ENCODE results near the gene TP53BP2.

Gene TP53BP2

GRCh38 chr1:223793716-223794115 lies 52.0 kb downstream of the TP53BP2 start:
- Histone ChIP-seq H3K27me3 (ENCODE audit: insufficient read depth, low read length, poor library complexity, severe bottlenecking) (no peaks in the 10 kb centered on the region), H4K20me1 (ENCODE audit: insufficient read depth, low read length, poor library complexity, severe bottlenecking) (no peaks in the 10 kb centered on the region), H3K9me2 (replicated peaks; ENCODE audit: low read depth, low read length) (no peaks in the 10 kb centered on the region), H3K4me1 (ENCODE audit: insufficient read depth, low read length, poor library complexity, severe bottlenecking) (no peaks in the 10 kb centered on the region), H3K9me3 (ENCODE audit: insufficient read depth, low read depth, low read length) (no peaks in the 10 kb centered on the region), H3K9ac (ENCODE audit: low read depth, low read length, poor library complexity, severe bottlenecking) (no peak overlapping the region), H3K36me3 (ENCODE audit: insufficient read depth, low read length) (peaks cover 66% of the 10 kb centered on the region; the same call in 1 of the 2 replicates), H2AFZ (ENCODE audit: low read length) (no peak overlapping the region), H3K4me3 (ENCODE audit: low read length, poor library complexity, severe bottlenecking) (no peak overlapping the region), H3K4me2 (ENCODE audit: low read depth, low read length, poor library complexity, severe bottlenecking) (no peak overlapping the region), H3K79me2 (ENCODE audit: insufficient read depth, low read length) (no peaks in the 10 kb centered on the region), H3F3A (ENCODE audit: low read depth) (no peaks in the 10 kb centered on the region)
- TF ChIP-seq, protein P1, sequence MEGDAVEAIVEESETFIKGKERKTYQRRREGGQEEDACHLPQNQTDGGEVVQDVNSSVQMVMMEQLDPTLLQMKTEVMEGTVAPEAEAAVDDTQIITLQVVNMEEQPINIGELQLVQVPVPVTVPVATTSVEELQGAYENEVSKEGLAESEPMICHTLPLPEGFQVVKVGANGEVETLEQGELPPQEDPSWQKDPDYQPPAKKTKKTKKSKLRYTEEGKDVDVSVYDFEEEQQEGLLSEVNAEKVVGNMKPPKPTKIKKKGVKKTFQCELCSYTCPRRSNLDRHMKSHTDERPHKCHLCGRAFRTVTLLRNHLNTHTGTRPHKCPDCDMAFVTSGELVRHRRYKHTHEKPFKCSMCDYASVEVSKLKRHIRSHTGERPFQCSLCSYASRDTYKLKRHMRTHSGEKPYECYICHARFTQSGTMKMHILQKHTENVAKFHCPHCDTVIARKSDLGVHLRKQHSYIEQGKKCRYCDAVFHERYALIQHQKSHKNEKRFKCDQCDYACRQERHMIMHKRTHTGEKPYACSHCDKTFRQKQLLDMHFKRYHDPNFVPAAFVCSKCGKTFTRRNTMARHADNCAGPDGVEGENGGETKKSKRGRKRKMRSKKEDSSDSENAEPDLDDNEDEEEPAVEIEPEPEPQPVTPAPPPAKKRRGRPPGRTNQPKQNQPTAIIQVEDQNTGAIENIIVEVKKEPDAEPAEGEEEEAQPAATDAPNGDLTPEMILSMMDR (conservative IDR thresholded peaks at IDR 0.05; ENCODE audit: low read length): no peak
- no peak for TF ChIP-seq EZH2phosphoT487 (IDR thresholded peaks at IDR 0.05; ENCODE audit: borderline replicate concordance)

DNA sequence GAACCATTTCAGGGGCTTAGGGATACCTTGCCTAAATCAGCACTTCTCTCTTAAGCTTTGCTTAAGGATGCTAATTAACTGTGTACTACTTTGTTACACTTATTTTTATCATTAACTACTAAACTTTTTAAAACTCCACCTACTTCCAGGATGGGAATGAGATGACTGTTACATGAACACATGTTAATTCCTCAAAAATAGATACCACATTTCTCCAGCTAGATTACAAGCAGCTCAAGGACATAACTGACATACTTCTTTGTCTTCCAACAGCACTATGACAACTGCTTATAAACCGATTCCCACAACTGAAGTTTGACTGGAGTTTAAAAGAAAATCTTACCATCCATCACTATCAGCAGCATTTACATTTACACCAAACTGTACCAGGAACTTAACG lies 53.7 kb downstream of the TP53BP2 start:
- Histone ChIP-seq H3K4me1 (ENCODE audit: insufficient read depth, low read length, poor library complexity, severe bottlenecking) (no peaks in the 10 kb centered on the region), H3F3A (ENCODE audit: low read depth) (no peaks in the 10 kb centered on the region), H3K27me3 (ENCODE audit: insufficient read depth, low read length, poor library complexity, severe bottlenecking) (no peaks in the 10 kb centered on the region), H3K9ac (ENCODE audit: low read depth, low read length, poor library complexity, severe bottlenecking) (no peak overlapping the region), H3K9me3 (ENCODE audit: insufficient read depth, low read depth, low read length) (no peaks in the 10 kb centered on the region), H2AFZ (ENCODE audit: low read length) (no peak overlapping the region), H3K9me2 (replicated peaks; ENCODE audit: low read depth, low read length) (no peaks in the 10 kb centered on the region), H3K4me3 (ENCODE audit: low read length, poor library complexity, severe bottlenecking) (no peak overlapping the region), H4K20me1 (ENCODE audit: insufficient read depth, low read length, poor library complexity, severe bottlenecking) (no peaks in the 10 kb centered on the region), H3K79me2 (ENCODE audit: insufficient read depth, low read length) (no peaks in the 10 kb centered on the region), H3K36me3 (ENCODE audit: insufficient read depth, low read length) (peaks cover 60% of the 10 kb centered on the region; the same call in 1 of the 2 replicates), H3K4me2 (ENCODE audit: low read depth, low read length, poor library complexity, severe bottlenecking) (no peak overlapping the region)
- TF ChIP-seq, protein P1 (conservative IDR thresholded peaks at IDR 0.05; ENCODE audit: low read length): no peak
- TF ChIP-seq EZH2phosphoT487 (IDR thresholded peaks at IDR 0.05; ENCODE audit: borderline replicate concordance): no peak

- Histone ChIP-seq H3K9ac (ENCODE audit: low read depth, low read length, poor library complexity, severe bottlenecking) (no peak overlapping the region), H3K9me2 (replicated peaks; ENCODE audit: low read depth, low read length) (no peaks in the 10 kb centered on the region), H3K79me2 (ENCODE audit: insufficient read depth, low read length) (no peaks in the 10 kb centered on the region), H3K4me1 (ENCODE audit: insufficient read depth, low read length, poor library complexity, severe bottlenecking) (no peaks in the 10 kb centered on the region), H3K27me3 (ENCODE audit: insufficient read depth, low read length, poor library complexity, severe bottlenecking) (no peaks in the 10 kb centered on the region), H4K20me1 (ENCODE audit: insufficient read depth, low read length, poor library complexity, severe bottlenecking) (no peaks in the 10 kb centered on the region), H3K36me3 (ENCODE audit: insufficient read depth, low read length) (peaks cover 44% of the 10 kb centered on the region; the same call in 1 of the 2 replicates), H3K4me3 (ENCODE audit: low read length, poor library complexity, severe bottlenecking) (no peak overlapping the region), H3F3A (ENCODE audit: low read depth) (no peaks in the 10 kb centered on the region), H3K9me3 (ENCODE audit: insufficient read depth, low read depth, low read length) (no peaks in the 10 kb centered on the region), H3K4me2 (ENCODE audit: low read depth, low read length, poor library complexity, severe bottlenecking) (no peak overlapping the region), H2AFZ (ENCODE audit: low read length) (no peak overlapping the region)
- TF ChIP-seq, protein P1 (conservative IDR thresholded peaks at IDR 0.05; ENCODE audit: low read length): no peak
- TF ChIP-seq EZH2phosphoT487 (IDR thresholded peaks at IDR 0.05; ENCODE audit: borderline replicate concordance): no peak
Observed at GRCh38 chr1:223788746-223789415, 56.9 kb downstream of the TP53BP2 start.
